ENCODE results near the gene OPN1SW.

GRCh38 chr7:128740996-128741395 is 34.6 kb downstream of the OPN1SW start:
- no peak for TF ChIP-seq POLR2A (IDR thresholded peaks at IDR 0.05)
- TF ChIP-seq, protein P1, sequence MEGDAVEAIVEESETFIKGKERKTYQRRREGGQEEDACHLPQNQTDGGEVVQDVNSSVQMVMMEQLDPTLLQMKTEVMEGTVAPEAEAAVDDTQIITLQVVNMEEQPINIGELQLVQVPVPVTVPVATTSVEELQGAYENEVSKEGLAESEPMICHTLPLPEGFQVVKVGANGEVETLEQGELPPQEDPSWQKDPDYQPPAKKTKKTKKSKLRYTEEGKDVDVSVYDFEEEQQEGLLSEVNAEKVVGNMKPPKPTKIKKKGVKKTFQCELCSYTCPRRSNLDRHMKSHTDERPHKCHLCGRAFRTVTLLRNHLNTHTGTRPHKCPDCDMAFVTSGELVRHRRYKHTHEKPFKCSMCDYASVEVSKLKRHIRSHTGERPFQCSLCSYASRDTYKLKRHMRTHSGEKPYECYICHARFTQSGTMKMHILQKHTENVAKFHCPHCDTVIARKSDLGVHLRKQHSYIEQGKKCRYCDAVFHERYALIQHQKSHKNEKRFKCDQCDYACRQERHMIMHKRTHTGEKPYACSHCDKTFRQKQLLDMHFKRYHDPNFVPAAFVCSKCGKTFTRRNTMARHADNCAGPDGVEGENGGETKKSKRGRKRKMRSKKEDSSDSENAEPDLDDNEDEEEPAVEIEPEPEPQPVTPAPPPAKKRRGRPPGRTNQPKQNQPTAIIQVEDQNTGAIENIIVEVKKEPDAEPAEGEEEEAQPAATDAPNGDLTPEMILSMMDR (IDR thresholded peaks at IDR 0.05) = no peak
- TF ChIP-seq EP300 (IDR thresholded peaks at IDR 0.05) = no peak
